ENCODE results near the gene MAF.

DNA sequence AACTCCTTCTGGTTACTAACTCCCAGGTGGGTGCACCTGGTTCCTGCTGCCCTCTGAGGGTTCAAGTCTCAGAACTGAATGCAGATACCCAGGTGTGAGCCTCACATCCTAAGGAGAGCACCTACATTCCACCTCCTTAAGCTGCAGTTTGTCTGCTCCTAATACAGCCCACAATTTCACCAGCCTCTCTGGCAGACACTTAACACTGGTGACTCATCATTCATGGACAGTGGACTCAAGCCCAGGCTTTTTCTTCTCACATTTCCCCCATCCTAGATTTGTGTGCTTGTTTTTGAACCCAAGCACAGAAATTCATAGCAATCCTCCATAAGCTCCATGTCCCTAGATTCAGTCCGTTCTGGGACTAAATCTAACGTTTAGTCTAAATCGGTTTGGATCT is 7.0 kb upstream of the MAF start:
- TF ChIP-seq, protein P1, sequence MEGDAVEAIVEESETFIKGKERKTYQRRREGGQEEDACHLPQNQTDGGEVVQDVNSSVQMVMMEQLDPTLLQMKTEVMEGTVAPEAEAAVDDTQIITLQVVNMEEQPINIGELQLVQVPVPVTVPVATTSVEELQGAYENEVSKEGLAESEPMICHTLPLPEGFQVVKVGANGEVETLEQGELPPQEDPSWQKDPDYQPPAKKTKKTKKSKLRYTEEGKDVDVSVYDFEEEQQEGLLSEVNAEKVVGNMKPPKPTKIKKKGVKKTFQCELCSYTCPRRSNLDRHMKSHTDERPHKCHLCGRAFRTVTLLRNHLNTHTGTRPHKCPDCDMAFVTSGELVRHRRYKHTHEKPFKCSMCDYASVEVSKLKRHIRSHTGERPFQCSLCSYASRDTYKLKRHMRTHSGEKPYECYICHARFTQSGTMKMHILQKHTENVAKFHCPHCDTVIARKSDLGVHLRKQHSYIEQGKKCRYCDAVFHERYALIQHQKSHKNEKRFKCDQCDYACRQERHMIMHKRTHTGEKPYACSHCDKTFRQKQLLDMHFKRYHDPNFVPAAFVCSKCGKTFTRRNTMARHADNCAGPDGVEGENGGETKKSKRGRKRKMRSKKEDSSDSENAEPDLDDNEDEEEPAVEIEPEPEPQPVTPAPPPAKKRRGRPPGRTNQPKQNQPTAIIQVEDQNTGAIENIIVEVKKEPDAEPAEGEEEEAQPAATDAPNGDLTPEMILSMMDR (IDR thresholded peaks at IDR 0.05): no peak
- TF ChIP-seq POLR2A (IDR thresholded peaks at IDR 0.05) (no peak), EP300 (IDR thresholded peaks at IDR 0.05) (no peak)
